ENCODE data around the gene MPC1L. TPM values are rescaled to one million over a fixed set of nuclear protein-coding genes. Genes with fewer than 3 reads are reported as not detected.
A peak's percentile ranks its signal among the peaks of the same experiment; 100 is the strongest.
"Not testable (repeated sequence)": the region's sequence is repeated elsewhere in the genome, so short reads cannot be mapped to it uniquely, and the experiment has no call there.

Gene MPC1L
- total RNA-seq, 6 experiments from 2014 or later: not detected

- Mint-ChIP-seq H3K27me3 (ENCODE audit: insufficient read depth) (no peaks in the 10 kb centered on the region; the same call in 1 of the 2 replicates), H3K4me3 (peak overlapping the region; percentile 90), H3K4me1 (ENCODE audit: low read depth) (peaks cover 28% of the 10 kb centered on the region), H3K36me3 (ENCODE audit: low read depth) (no peaks in the 10 kb centered on the region), H3K27ac (peak overlapping the region; percentile 83), H3K9me3 (no peaks in the 10 kb centered on the region)
- TF ChIP-seq CTCF (IDR thresholded peaks at IDR 0.05): no peak
- DNase-seq: no peak
Observed at GRCh38 chrX:40579900-40580536, 43.2 kb upstream of the MPC1L start.

GRCh38 chrX:40580537-40581335 lies 42.5 kb upstream of the MPC1L start, which contains the start of gene ATP6AP2:
ATP6AP2 (plus strand) TSS chrX:40580970; CDS start chrX:40581066, 96 bp downstream.
- no peak for TF ChIP-seq CTCF (IDR thresholded peaks at IDR 0.05)

GRCh38 chrX:40581336-40581920 lies 41.8 kb upstream of the MPC1L start:
- Mint-ChIP-seq H3K9me3 (no peaks in the 10 kb centered on the region), H3K36me3 (ENCODE audit: low read depth) (no peaks in the 10 kb centered on the region), H3K27ac (peak overlapping the region; percentile 72), H3K4me1 (ENCODE audit: low read depth) (peaks cover 23% of the 10 kb centered on the region), H3K27me3 (ENCODE audit: insufficient read depth) (no peaks in the 10 kb centered on the region; the same call in 1 of the 2 replicates), H3K4me3 (peak overlapping the region; percentile 85)
- peak; percentile 8 for DNase-seq
- no peak for TF ChIP-seq CTCF (IDR thresholded peaks at IDR 0.05)

More at GRCh38 chrX:40580537-40581335, 42.5 kb upstream of the MPC1L start, which contains the start of gene ATP6AP2:
- peak within 1 kb of the TSS; percentile 83 for H3K27ac Mint-ChIP-seq
- no peaks in the 10 kb centered on the region; the same call in 1 of the 2 replicates for H3K27me3 Mint-ChIP-seq (ENCODE audit: insufficient read depth)
- H3K4me3 Mint-ChIP-seq: peak within 1 kb of the TSS; percentile 90
- no peaks in the 10 kb centered on the region for H3K9me3 Mint-ChIP-seq
- no peaks in the 10 kb centered on the region for H3K36me3 Mint-ChIP-seq (ENCODE audit: low read depth)
- H3K4me1 Mint-ChIP-seq (ENCODE audit: low read depth): peaks cover 23% of the 10 kb centered on the region
- peak; percentile 91 for DNase-seq

- DNase-seq; H3K36me3 Mint-ChIP-seq (ENCODE audit: low read depth); H3K27ac Mint-ChIP-seq; H3K9me3 Mint-ChIP-seq; H3K27me3 Mint-ChIP-seq (ENCODE audit: insufficient read depth): not testable (repeated sequence)
- Mint-ChIP-seq H3K4me3 (peak overlapping the region; percentile 85), H3K4me1 (ENCODE audit: low read depth) (peaks cover 23% of the 10 kb centered on the region)
Observed at GRCh38 chrX:40582178-40582577, 41.0 kb upstream of the MPC1L start.

GRCh38 chrX:40582811-40583210 lies 40.4 kb upstream of the MPC1L start:
- H3K27me3 Mint-ChIP-seq (ENCODE audit: insufficient read depth): no peaks in the 10 kb centered on the region; the same call in 1 of the 2 replicates
- H3K27ac Mint-ChIP-seq: no peak overlapping the region
- DNase-seq: no peak
- H3K4me3 Mint-ChIP-seq: no peak overlapping the region; the same call in none of the 2 replicates
- peaks cover 28% of the 10 kb centered on the region for H3K4me1 Mint-ChIP-seq (ENCODE audit: low read depth)
- no peaks in the 10 kb centered on the region for H3K36me3 Mint-ChIP-seq (ENCODE audit: low read depth)
- H3K9me3 Mint-ChIP-seq: no peaks in the 10 kb centered on the region
- no peak for TF ChIP-seq CTCF (IDR thresholded peaks at IDR 0.05)

- not testable (repeated sequence) for H3K27me3 Mint-ChIP-seq (ENCODE audit: insufficient read depth); H3K27ac Mint-ChIP-seq
Observed at GRCh38 chrX:40587623-40588022, 35.6 kb upstream of the MPC1L start.

GRCh38 chrX:40589616-40590321 lies 33.5 kb upstream of the MPC1L start:
- not testable (repeated sequence) for H3K4me3 Mint-ChIP-seq; DNase-seq; H3K27ac Mint-ChIP-seq; H3K9me3 Mint-ChIP-seq; H3K27me3 Mint-ChIP-seq (ENCODE audit: insufficient read depth)
- Mint-ChIP-seq H3K4me1 (ENCODE audit: low read depth) (peaks cover 21% of the 10 kb centered on the region), H3K36me3 (ENCODE audit: low read depth) (peaks cover 12% of the 10 kb centered on the region)

More at GRCh38 chrX:40587623-40588022, 35.6 kb upstream of the MPC1L start:
- not testable (repeated sequence) for H3K4me3 Mint-ChIP-seq; H3K36me3 Mint-ChIP-seq (ENCODE audit: low read depth); DNase-seq; H3K9me3 Mint-ChIP-seq
- peaks cover 20% of the 10 kb centered on the region for H3K4me1 Mint-ChIP-seq (ENCODE audit: low read depth)

Measured in HFFc6 (cell line).